ENCODE results near the gene NEK6. TPM values are rescaled to one million over a fixed set of nuclear protein-coding genes. Genes with fewer than 3 reads are reported as not detected.
A peak's percentile ranks its signal among the peaks of the same experiment; 100 is the strongest.

NEK6 gene
- total RNA-seq, 2 donors from 2014 or later = 50.7 to 77.7 TPM

DNA sequence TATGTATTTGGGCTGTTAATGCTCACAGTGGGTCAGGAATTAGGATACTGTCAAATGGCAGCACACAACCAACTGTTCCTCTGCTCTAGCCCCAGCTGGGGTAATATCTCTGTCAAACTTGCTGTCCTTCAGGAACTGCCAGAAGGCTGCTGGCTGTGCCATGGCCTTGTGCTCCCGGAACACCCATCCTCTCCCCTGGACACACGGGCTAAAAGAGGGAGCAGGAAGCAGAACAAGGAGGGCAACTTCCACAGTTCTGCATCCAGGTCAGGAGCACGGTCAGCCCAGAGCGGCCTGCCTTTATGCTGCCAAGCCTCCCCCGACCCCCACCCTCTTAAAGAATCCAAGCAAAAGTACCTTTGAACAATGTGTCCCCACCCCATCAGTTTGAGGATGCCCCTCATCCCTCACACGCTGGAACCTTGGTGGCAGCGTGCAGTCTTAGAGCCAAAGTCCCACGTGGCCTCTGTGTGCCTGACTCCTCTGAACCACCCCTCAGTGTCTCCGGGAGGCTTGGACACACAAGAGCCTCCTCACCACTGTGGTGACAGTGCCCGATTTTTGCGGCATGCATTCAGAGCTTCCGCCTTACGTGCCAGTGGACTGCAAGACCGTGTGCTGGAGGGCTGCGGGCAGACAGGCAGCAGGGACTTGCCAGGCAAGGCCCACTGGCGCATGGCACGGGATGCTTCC is 96.7 kb downstream of the NEK6 start:
- intact Hi-C loops (cut with DNase I, micrococcal nuclease) = no loop called here
- ATAC-seq (no peak), DNase-seq (no peak)

DNA sequence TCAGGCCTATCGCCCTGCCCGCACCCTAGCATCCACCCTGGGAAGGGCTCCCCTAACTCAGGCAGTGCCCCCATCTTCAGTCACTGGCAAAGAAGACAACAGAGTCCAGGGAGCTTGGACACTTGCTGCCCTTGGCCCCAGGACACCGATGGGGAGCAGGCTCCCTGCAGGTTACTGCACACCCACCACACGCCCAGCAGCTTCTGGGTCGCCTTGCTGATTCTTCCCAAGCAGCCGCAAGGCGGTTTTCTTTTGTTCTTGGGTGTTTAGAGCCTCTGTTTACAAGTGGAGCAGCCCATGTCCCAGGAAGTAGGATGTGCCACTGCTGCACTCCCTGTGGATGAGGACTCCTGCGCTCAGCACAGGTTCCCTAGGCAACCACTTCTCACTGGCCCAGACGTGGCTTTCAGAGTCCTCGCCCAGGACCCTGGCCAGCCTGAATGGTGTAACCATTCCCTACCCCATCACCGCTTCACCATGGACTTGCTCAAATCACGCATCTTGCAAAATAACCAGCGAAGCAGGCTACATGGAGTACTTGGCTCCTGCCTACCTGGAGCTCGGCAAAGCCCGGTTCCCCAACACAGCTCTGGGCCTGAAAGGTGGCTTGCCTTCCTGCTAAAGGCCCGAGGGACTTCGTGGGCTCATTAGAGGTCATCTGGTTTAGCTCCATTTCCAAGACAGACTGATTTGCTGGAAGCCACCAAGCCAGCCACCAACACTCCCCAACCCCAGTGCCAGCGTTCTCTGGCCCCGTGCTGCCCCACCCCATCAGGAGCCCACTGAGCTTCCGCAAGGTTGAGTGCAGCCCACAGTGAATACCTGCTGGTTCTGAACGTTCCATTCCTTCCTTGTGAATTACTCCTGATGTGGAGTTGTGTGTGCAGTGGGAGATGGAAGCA is 97.5 kb downstream of the NEK6 start:
- ATAC-seq (no peak), DNase-seq (no peak)
- intact Hi-C loops (cut with DNase I, micrococcal nuclease) = no loop called here

DNA sequence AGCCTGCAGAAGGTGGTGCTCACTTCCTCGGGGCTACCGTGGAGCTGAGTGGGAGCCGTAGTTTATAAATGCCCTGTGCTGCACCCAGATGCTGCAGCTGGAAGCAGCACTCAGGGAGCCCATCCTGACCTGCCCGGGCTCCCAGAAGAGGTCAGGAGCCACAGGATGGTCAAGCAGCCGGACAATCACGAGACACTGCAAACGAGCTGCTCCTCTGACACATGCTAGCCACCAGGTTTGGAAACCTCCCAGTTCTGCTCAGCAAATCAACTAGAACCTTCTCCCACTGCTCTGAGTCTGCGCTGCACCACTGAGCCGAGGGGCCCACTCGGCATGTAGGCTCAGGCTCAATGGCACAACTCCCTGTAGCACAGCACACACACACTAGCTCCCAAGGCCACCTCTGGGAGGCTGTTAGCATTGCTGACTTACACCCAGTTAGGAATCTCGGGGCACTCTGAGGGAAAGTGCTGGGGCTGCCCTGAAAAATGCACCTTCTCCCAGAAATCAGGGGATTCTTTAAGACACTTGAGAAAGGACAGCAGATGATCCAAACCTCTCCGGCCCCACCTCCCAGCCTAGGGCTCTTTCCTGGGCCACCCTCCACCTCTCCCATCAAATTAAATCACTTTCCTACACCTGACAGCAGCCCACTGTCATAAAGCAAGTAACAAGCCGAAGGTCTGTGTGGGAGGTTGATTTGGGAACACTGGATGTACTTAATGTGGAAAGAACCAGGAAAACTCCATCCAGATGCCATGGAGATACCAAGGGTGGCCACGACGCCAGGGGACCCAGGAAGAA is 98.4 kb downstream of the NEK6 start:
- DNase-seq (no peak), ATAC-seq (no peak)
- intact Hi-C loops (cut with DNase I, micrococcal nuclease) = no loop called here

DNA sequence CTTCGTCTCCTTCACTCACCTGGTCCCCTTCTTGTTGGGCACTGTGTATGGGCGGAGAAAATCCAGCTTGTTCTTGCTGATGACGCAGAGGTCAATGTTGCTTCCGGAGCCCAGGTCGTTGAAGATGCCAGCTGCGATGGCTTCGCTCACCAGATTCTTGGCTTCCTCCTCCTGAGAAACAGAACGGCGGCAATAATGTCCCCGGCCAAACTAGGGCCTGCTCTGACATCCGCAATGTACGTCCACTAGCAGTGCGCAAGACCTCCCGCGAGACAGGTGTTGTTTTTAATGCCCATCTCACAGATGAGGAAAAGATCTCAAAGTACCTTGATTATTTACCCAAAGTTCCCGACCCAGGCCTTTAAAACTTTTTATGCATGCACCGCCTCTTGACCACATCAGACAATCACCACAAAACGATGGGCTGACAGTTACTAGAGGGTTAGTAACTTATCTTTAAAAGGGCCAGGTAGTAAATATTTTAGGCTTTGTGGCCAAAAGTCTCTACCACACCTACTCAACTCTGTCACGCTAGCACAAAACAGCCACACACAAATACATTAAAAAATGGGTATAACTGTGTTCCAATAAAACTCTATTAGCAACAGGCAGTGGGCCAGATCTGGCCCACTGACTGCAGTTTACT is 99.1 kb downstream of the NEK6 start:
- DNase-seq (no peak), ATAC-seq (no peak)
- intact Hi-C loops (cut with DNase I, micrococcal nuclease) = no loop called here

DNA sequence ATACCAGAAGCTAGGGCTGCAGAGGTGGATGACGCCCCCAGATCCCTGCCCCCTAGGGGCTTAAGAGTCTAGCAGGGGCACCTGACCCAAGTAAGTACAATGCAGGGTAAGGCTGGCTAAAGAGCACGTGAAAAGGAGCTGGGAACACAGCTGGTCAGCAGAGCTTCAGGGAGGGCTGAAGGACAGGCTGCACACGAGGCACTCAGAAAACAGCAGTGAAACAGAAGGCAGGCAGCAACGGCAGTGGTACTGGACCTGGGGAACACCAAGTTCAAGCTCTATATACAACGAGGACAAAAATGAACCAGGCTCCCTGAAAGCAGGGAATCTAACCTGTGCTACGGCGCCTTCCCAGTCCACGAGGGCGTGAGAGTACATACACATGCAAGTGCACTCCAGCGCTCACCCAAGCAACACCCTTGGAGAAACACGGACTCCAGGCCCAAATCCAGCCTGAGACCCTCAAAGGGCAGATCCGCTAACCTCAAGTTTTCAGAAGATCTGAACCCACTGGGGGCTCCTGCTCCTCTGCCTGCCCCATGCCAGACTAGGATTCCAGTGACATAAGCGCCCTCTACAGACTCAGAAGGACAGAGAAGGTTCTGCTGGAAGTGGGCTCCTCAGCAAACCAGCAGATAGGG is 100.1 kb downstream of the NEK6 start:
- ATAC-seq = peak; percentile 9
- intact Hi-C loops (cut with DNase I, micrococcal nuclease) = no loop called here
- DNase-seq = no peak

DNA sequence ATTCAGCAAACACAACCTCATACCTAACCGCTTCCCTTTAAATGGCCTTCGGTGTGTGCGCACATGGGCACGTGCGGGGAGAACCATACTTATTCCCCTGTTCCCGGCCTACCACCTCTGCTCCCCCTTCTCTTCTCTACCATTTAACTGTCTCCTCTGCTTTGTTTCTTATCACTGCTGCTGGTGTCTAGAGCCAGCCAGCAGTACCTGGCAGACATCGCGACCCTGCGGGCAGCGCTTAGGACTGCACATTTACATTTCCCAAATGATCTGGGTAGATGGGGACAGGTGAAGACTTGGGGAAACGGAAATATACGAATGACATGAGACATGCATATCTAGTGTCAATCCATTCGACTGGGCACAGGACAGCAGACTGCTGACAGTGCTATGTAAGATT is 100.9 kb downstream of the NEK6 start:
- no peak for ATAC-seq
- intact Hi-C loops (cut with DNase I, micrococcal nuclease) = no loop called here
- no peak for DNase-seq

DNA sequence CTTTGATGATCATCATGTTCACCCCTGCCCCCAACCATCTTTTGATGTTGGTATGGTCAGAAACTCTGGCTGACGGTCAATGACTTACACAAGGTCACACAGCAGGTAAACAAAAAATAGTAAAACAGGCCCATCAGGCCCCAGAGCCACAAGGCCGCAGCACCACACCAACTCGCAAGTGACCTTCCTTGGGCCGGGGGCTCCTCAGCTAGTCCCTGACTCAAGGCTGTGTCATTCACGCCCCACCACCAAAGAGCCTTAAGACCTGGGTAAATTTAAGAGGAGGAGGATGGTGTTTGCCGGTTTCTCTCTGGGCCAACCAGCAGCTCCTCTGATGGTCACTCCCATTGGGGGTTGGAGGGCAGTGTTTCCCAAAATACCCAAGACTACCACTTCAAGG is 101.7 kb downstream of the NEK6 start:
- no peak for ATAC-seq
- intact Hi-C loops (cut with DNase I, micrococcal nuclease) = no loop called here
- DNase-seq = no peak

DNA sequence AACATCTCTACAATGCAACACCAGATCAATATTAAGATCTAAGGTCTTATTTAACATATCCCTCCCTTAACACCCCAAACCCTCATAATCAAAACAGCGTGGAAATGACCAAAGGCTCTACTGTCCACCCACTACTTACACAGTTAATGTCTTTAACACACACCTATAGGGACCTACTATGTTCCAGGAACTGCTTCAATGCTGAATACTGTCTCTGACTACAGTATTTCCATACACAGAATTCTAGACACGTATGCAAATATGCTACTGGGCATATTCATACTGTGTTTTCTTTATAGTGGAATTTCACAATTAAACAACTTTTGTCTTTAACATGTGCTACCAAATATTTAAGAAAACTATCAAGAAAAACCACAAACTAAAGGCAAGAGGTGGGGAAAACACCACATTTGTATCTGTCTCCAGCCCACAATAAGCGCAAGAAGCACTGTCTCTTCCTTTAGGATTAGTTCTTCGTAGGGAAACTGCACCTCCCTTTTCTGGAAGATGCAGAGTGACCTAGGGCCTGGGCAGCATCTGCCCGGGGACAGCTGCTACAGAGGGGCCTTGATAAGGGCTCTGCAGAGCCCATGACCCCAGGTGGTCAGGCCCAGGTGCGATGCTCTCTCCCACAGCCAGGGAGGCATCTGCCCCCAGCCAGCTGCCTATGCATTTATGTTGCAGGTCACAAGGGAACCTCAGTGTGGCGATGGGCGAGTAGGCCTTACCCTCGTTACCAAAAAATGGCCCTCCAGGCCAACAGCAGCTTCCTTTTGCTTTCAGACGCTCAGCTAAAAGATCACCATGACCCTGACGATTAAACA is 102.3 kb downstream of the NEK6 start:
- ATAC-seq = no peak
- intact Hi-C loops (cut with DNase I, micrococcal nuclease) = no loop called here
- DNase-seq = no peak

DNA sequence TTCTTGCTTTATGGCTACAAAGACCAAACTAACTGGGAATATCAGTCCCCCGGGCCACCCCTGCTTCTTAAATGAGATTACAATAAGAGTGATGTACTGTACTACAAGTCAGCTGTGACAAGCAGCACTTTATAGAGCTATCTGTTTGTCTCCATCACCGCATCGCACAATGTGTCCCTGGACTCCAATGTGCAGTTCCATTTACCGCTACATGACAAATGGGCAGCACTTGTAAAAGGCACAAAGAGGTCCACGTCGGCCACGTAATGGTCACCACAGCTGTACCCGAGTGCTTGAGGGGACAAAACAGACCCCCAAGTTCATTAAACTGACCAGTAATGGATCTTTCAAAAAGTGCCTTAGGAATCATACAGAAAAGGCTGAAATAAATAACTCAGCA is 103.4 kb downstream of the NEK6 start:
- intact Hi-C loops (cut with DNase I, micrococcal nuclease) = no loop called here
- no peak for DNase-seq
- no peak for ATAC-seq

DNA sequence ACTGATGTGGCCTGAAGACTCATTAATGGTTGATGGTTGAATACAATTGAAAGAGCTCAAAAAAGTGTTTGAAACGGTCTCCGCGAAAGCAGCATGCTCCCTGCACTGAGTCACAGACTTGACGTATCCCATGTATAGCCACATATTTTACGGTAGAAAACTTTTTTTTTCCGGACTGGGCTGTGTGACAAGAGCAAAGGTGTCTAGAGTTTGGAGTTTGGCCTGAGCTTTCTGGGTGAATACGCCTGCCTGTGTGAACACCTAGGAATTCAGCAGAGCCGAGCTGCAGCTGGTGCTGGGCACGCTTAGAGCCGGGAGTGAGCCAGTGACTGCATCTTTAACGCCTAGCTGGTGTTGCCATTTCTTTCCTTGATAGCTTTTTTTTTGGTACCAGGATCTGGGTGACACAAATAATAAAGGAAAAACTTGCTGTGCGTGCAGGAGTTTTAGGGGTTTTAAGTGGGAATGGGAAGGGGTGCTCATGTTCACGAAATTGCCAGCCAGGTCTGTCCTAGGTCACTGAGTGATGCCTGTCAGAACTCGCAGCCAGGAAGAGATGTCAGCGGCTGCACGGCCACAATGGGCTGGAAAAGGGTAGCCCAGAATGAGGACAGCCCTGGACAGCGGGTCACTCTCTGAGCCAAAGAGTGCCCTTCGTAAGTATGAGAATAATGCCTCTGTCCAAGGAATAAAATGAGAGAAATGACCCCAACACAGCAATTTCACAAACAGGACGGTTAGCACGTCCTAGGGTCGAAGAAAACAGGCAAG is 105.8 kb downstream of the NEK6 start:
- intact Hi-C loops (cut with DNase I, micrococcal nuclease) = no loop called here
- ATAC-seq = no peak

DNA sequence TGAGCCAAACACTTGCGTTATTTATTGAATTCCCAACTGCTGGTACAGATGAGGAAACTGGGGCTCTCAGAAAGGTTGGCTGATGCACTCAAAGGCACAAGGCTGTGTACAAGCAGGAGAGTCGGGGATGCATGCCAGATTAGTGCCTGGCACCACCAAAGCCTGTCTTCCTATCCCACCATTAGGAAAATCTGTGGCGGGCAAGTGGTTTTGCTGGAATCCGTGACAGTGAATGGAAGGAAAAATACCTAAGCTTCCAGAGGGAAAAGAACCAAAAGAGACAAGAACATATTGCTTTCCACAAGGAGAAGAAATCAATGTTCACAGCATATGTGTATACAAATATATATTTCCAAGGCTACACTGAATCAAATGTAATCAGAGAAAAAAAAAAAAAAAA is 106.4 kb downstream of the NEK6 start:
- no peak for ATAC-seq
- intact Hi-C loops (cut with DNase I, micrococcal nuclease) = no loop called here
- DNase-seq = no peak

More for the DNA sequence above, 105.8 kb downstream of the NEK6 start:
- DNase-seq = no peak

DNA sequence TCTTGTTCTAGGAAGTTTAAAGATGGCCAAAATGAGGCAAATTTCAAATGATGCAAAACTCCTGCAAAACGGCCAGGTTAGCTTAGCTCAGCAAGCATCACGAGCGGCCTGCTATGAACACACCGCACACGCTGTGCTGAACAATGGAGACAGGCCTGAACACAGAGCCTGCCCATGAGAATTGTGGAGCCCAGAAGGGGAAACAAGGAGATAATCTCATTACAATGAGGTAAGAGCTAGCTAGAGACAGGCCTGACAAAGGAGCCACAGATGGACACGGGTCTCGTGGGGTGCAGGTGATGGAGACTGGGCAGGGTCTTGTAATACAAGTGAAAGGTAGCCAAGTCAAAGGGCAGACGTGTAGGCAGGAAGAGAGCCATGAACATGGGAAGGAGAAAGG is 107.3 kb downstream of the NEK6 start:
- intact Hi-C loops (cut with DNase I, micrococcal nuclease) = no loop called here

DNA sequence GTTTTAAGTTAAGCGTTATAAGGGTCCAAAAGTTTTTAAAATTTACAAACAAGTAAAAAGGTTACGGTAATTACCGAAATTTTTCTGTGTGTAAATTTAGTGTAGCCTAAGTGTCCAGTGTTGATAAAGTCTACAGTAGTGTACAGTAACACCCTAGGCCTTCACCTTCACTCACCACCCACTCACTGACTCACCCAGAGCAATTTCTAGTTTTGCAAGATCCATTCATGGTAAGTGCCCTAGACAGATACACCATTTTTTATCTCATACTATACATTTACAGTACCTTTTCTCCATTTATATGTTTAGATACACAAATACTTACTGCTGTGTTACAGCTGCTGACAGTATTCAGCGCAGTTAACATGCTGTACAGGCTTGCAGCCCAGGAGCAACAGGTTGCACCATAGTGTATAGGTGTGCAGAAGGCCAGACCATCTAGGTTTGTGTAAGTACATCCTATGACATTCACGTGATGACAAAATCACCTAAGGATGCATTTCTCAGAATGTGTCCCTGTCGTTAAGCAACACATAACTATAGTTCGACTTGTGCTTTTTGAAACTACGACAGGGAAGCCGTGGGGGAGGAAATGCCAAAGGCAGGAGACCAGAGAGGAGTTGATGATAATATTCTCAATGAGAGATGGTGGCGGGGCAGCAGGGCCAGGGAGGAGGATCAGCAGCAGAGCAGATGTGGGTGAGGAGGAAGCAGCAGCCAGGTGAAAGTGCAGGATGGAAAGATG is 108.9 kb downstream of the NEK6 start:
- intact Hi-C loops (cut with DNase I, micrococcal nuclease) = no loop called here
- ATAC-seq (no peak), DNase-seq (no peak)

More for the DNA sequence above, 107.3 kb downstream of the NEK6 start:
- ATAC-seq (peak; percentile 59), DNase-seq (no peak)

DNA sequence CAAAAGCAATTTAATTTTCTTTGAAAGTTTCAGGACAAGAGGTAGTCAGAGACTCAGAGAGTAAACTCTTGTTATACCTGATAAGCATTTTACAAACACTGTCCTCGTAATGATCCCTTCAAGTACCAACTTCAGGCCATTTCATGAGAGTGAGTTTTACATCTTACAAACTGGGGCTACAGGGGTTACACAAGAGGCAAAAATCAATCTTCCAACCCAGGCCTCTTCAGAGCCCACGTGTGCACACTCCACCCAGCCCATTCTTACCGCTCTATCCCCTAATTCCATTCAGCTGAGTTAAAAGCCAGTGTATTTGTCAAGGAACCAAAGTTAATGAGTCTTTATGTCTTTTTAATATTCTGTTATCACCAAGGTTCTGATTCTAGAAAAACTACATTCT is 110.9 kb downstream of the NEK6 start:
- intact Hi-C loops (cut with DNase I, micrococcal nuclease) = no loop called here
- ATAC-seq = no peak

DNA sequence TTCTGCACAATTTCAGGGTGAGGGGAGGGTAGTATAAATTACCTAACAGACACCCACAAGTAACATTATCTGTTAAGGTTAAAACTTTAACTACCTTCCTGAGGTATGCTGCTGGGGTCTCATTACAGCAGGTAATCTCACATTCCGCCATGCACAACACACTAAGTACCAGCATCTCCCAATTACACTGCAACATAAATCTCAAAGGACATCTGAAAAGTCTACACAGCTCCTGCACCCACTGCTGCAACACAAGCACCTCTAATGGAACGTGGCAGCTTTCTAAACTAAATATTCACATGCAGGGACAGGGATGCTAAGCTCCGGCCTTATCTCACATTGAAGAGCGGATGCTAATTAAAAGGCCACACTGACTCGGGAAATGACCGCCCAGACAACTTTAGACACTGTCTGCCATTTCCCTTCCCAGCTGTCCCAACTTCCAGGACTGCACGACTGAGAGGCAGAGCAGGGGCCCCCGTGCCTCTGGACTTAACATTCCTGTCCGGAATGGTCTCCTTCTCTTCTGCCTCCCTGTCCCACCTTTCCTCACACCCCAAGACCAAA is 111.6 kb downstream of the NEK6 start:
- intact Hi-C loops (cut with DNase I, micrococcal nuclease) = no loop called here
- ATAC-seq (no peak), DNase-seq (no peak)

More for the DNA sequence above, 110.9 kb downstream of the NEK6 start:
- no peak for DNase-seq

Data from left colon (tissue), 2 donors.